Measurements from ENCODE around the gene TAGLN3. TPM values are rescaled to one million over a fixed set of nuclear protein-coding genes. Genes with fewer than 3 reads are reported as not detected.

TAGLN3 gene
- total RNA-seq, 2 donors from 2014 or later, result not detected

- no peaks in the 10 kb centered on the region for H3K9me3 ChIP-seq
- ATAC-seq (ENCODE audit: insufficient number of reproducible peaks, low FRiP score, low read depth) (no peak), DNase-seq (ENCODE audit: low spot score) (no peak)
- H3K4me3 ChIP-seq, result no peak overlapping the region
- no peaks in the 10 kb centered on the region for H3K27me3 ChIP-seq (replicated peaks; ENCODE audit: insufficient read depth)
- no peaks in the 10 kb centered on the region for H3K36me3 ChIP-seq
- no peak overlapping the region for H3K27ac ChIP-seq
- peaks cover 18 to 22% of the 10 kb centered on the region in 2 donors for H3K4me1 ChIP-seq (ENCODE audit: control insufficient read depth in 1 of 2, low read depth in 2 of 2)
- no peak for TF ChIP-seq CTCF (IDR thresholded peaks at IDR 0.05)
Observed at GRCh38 chr3:111984636-111985298, 14.0 kb upstream of the TAGLN3 start.

GRCh38 chr3:111986800-111987199 lies 11.9 kb upstream of the TAGLN3 start:
- no peak for TF ChIP-seq CTCF (IDR thresholded peaks at IDR 0.05)
- no peak for DNase-seq (ENCODE audit: low spot score)

GRCh38 chr3:111989061-111989678 lies 9.6 kb upstream of the TAGLN3 start:
- ATAC-seq (ENCODE audit: insufficient number of reproducible peaks, low FRiP score, low read depth) (peak; percentile 20), DNase-seq (ENCODE audit: low spot score) (no peak)
- peak; percentile 63 for TF ChIP-seq CTCF (IDR thresholded peaks at IDR 0.05)
- H3K4me1 ChIP-seq (ENCODE audit: control insufficient read depth in 1 of 2, low read depth in 2 of 2), result no peaks in the 10 kb centered on the region
- H3K27ac ChIP-seq, result no peak overlapping the region
- H3K4me3 ChIP-seq, result no peak overlapping the region
- no peaks in the 10 kb centered on the region for H3K9me3 ChIP-seq
- peaks cover 7% of the 10 kb centered on the region for H3K36me3 ChIP-seq
- H3K27me3 ChIP-seq (replicated peaks; ENCODE audit: insufficient read depth), result no peaks in the 10 kb centered on the region

More at GRCh38 chr3:111986800-111987199, 11.9 kb upstream of the TAGLN3 start:
- H3K4me1 ChIP-seq (ENCODE audit: control insufficient read depth in 1 of 2, low read depth in 2 of 2), result peaks cover 3 to 7% of the 10 kb centered on the region in 2 donors
- H3K27ac ChIP-seq, result no peak overlapping the region
- no peak for ATAC-seq (ENCODE audit: insufficient number of reproducible peaks, low FRiP score, low read depth)
- H3K36me3 ChIP-seq, result peaks cover 6% of the 10 kb centered on the region
- H3K27me3 ChIP-seq (replicated peaks; ENCODE audit: insufficient read depth), result no peaks in the 10 kb centered on the region
- no peaks in the 10 kb centered on the region for H3K9me3 ChIP-seq
- H3K4me3 ChIP-seq, result no peak overlapping the region

- no peak overlapping the region for H3K27ac ChIP-seq
- no peaks in the 10 kb centered on the region for H3K4me1 ChIP-seq (ENCODE audit: control insufficient read depth in 1 of 2, low read depth in 2 of 2)
- DNase-seq (ENCODE audit: low spot score), result no peak
- H3K27me3 ChIP-seq (replicated peaks; ENCODE audit: insufficient read depth), result no peaks in the 10 kb centered on the region
- H3K4me3 ChIP-seq, result no peak overlapping the region
- H3K9me3 ChIP-seq, result no peaks in the 10 kb centered on the region
- H3K36me3 ChIP-seq, result peaks cover 7% of the 10 kb centered on the region
- TF ChIP-seq CTCF (IDR thresholded peaks at IDR 0.05), result no peak
- no peak for ATAC-seq (ENCODE audit: insufficient number of reproducible peaks, low FRiP score, low read depth)
Observed at GRCh38 chr3:111993038-111993437, 5.7 kb upstream of the TAGLN3 start.

- no peaks in the 10 kb centered on the region for H3K9me3 ChIP-seq
- H3K27ac ChIP-seq, result no peak overlapping the region
- H3K27me3 ChIP-seq (replicated peaks; ENCODE audit: insufficient read depth), result no peaks in the 10 kb centered on the region
- TF ChIP-seq CTCF (IDR thresholded peaks at IDR 0.05), result no peak
- no peaks in the 10 kb centered on the region for H3K36me3 ChIP-seq
- H3K4me1 ChIP-seq (ENCODE audit: control insufficient read depth in 1 of 2, low read depth in 2 of 2), result peaks cover 8 to 10% of the 10 kb centered on the region in 2 donors
- no peak for DNase-seq (ENCODE audit: low spot score)
- ATAC-seq (ENCODE audit: insufficient number of reproducible peaks, low FRiP score, low read depth), result no peak
- peak overlapping the region; percentile 70 for H3K4me3 ChIP-seq
Observed at GRCh38 chr3:111999484-112000324, 982 bp downstream of the TAGLN3 start.

Measured in thoracic aorta (tissue), 2 donors.